Measurements from ENCODE around the gene MGMT.

The MGMT gene

DNA sequence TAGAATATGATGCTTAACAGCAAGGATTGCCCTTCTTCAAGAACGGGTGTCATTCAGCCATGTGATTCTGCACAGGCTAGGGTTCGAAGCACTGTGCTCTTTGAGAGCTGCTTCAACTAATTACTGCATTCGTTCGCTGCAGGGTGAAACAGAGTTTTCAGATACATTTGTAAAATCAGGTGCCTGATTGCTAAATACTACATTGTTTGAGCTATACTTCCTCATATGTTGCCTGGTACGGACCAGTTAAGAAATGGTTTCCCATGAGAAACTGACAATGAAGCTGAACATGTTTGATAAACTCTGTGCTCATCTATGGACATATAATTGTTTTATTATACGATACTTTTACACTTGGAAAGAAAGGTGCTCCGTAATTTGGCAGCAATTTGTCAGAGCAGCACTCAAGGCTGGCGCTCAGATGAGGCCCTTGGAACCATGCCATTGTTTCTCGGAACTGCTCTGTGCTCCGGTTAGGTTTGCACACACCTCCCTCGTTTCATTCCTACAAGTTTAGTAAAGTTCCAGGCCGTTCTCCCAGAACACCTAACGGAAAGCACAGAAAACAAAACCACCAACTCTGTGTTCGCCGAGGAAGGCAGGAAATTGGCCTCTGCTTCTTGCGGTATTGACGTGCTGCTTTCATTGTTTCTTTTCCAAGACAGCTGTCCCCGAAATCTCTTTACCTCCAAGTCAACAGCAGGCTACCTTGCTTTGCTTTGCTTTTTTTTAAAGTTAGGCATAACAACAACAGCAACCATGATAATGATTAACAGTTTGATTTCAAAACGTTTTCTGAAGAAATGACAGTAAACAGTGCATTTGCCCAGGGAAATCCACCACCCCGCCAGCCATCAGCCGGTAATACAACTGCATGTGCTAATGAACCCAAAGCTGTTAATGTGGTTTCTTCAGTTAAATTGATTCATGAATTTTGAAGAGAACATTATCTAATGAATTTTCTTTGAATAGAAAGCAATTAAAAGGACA, 290.2 kb downstream of the MGMT start:
- no peaks in the 10 kb centered on the region for H3K79me2 ChIP-seq (ENCODE audit: low read length)
- H3K9me2 ChIP-seq (replicated peaks; ENCODE audit: insufficient read depth, low read length), result no peaks in the 10 kb centered on the region
- no peaks in the 10 kb centered on the region for H3K36me3 ChIP-seq (replicated peaks; ENCODE audit: insufficient read depth, low read length)
- DNase-seq, result no peak
- no peaks in the 10 kb centered on the region for H3K27me3 ChIP-seq (replicated peaks; ENCODE audit: insufficient read depth, low read length)
- H3K9ac ChIP-seq (ENCODE audit: low read length), result no peak overlapping the region
- no peaks in the 10 kb centered on the region for H4K20me1 ChIP-seq (ENCODE audit: insufficient read depth, low read length)
- H3K4me1 ChIP-seq (ENCODE audit: low read length), result no peaks in the 10 kb centered on the region
- no peak for TF ChIP-seq EZH2 (optimal IDR thresholded peaks at IDR 0.05; ENCODE audit: low read depth, low read length)
- no peak for TF ChIP-seq EZH2phosphoT487 (IDR thresholded peaks at IDR 0.05; ENCODE audit: low read length)
- TF ChIP-seq, protein P1, sequence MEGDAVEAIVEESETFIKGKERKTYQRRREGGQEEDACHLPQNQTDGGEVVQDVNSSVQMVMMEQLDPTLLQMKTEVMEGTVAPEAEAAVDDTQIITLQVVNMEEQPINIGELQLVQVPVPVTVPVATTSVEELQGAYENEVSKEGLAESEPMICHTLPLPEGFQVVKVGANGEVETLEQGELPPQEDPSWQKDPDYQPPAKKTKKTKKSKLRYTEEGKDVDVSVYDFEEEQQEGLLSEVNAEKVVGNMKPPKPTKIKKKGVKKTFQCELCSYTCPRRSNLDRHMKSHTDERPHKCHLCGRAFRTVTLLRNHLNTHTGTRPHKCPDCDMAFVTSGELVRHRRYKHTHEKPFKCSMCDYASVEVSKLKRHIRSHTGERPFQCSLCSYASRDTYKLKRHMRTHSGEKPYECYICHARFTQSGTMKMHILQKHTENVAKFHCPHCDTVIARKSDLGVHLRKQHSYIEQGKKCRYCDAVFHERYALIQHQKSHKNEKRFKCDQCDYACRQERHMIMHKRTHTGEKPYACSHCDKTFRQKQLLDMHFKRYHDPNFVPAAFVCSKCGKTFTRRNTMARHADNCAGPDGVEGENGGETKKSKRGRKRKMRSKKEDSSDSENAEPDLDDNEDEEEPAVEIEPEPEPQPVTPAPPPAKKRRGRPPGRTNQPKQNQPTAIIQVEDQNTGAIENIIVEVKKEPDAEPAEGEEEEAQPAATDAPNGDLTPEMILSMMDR (IDR thresholded peaks at IDR 0.05; ENCODE audit: low read length), result no peak
- no peaks in the 10 kb centered on the region for H3K9me3 ChIP-seq (replicated peaks; ENCODE audit: insufficient read depth, low read length)
- H2AFZ ChIP-seq (ENCODE audit: low read length), result no peak overlapping the region
- no peak overlapping the region for H3K4me2 ChIP-seq (ENCODE audit: low read depth, low read length)
- no peak overlapping the region for H3K27ac ChIP-seq (ENCODE audit: low read length)
- no peaks in the 10 kb centered on the region for H3F3A ChIP-seq (ENCODE audit: insufficient read depth, low read length)
- no peak overlapping the region for H3K4me3 ChIP-seq (ENCODE audit: low read length)

DNA sequence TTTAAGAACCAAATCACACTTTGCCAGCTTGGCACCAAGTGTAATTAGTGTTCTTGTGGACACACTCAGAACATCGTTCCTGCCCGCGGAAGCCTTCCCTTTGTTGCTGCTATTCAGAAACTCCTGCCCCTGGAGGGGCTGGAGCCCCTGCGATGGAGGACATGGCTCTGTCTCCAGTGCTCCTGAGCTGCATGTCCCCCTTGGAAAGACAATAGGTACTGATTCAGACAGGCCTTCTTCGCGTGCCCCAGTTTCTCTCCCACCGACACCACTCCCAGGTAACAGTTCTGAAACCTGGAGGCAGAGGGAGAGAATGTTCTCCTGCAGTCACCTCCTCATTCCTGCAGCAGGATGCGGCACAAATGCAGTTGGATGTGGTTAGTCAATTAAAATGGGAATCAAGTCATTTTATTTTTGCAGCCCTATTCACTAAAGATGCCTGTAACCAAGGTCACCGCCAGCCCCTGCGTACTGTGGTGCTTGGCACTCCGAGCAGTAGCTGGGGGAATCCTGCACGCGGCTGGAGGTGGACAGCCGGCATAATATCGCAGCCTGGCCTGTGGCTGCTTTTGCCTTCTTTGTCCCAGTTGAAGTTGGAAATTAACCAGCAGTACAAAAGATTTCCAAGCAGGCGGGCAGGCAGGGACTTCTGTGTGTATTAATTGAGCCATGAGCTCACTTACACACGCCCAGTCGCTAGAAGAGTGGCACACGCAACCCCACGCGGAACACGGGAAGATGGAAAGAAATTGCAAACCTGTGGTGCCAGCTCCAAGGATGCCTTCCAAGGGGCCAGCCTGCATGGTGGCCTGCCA, 291.4 kb downstream of the MGMT start:
- H3K4me1 ChIP-seq (ENCODE audit: low read length), result no peaks in the 10 kb centered on the region
- no peaks in the 10 kb centered on the region for H3K36me3 ChIP-seq (replicated peaks; ENCODE audit: insufficient read depth, low read length)
- no peaks in the 10 kb centered on the region for H3F3A ChIP-seq (ENCODE audit: insufficient read depth, low read length)
- H3K9ac ChIP-seq (ENCODE audit: low read length), result no peak overlapping the region
- H4K20me1 ChIP-seq (ENCODE audit: insufficient read depth, low read length), result no peaks in the 10 kb centered on the region
- H3K27ac ChIP-seq (ENCODE audit: low read length), result no peak overlapping the region
- no peaks in the 10 kb centered on the region for H3K27me3 ChIP-seq (replicated peaks; ENCODE audit: insufficient read depth, low read length)
- H2AFZ ChIP-seq (ENCODE audit: low read length), result no peak overlapping the region
- H3K79me2 ChIP-seq (ENCODE audit: low read length), result no peaks in the 10 kb centered on the region
- no peaks in the 10 kb centered on the region for H3K9me2 ChIP-seq (replicated peaks; ENCODE audit: insufficient read depth, low read length)
- H3K4me2 ChIP-seq (ENCODE audit: low read depth, low read length), result no peak overlapping the region
- no peaks in the 10 kb centered on the region for H3K9me3 ChIP-seq (replicated peaks; ENCODE audit: insufficient read depth, low read length)
- no peak for DNase-seq
- TF ChIP-seq, protein P1 (IDR thresholded peaks at IDR 0.05; ENCODE audit: low read length), result no peak
- TF ChIP-seq EZH2phosphoT487 (IDR thresholded peaks at IDR 0.05; ENCODE audit: low read length) (no peak), EZH2 (optimal IDR thresholded peaks at IDR 0.05; ENCODE audit: low read depth, low read length) (no peak)
- H3K4me3 ChIP-seq (ENCODE audit: low read length), result no peak overlapping the region

DNA sequence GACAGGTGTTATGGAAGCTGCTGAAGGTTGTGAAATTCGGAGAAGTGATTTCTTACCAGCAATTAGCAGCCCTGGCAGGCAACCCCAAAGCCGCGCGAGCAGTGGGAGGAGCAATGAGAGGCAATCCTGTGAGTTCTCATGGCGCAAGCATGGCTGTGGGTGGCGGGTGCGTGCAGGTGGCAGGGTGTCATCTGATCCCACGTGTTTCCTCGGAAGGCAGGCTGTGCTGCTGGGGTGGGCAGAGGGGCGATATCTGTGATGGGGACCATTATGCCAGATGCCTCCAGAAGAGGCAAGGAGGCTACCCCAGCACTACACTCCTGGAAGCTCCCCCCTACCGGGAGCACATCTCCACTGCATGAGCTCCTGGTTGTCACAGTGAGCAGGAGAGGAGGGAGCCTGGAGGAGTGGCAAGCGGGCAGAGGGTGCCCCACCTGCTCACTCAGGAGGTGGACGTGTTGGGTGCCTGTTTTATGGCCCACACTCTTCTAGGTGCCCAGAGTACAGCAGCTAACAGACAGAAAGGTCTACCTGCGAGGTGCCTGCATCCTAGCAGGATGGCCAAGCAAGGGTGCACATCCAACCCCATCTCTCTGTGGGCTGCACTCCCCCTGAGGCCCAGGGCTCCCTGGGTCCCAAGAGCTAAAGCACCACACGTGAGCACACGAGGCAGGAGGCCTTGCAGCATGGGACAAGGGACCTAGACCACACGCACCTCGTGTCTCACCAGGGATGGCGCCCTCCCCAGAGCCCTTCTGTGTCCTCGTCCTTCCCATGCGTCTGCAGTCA, 292.4 kb downstream of the MGMT start:
- Histone ChIP-seq H3K4me1 (ENCODE audit: low read length) (no peaks in the 10 kb centered on the region), H2AFZ (ENCODE audit: low read length) (no peak overlapping the region), H4K20me1 (ENCODE audit: insufficient read depth, low read length) (no peaks in the 10 kb centered on the region), H3K79me2 (ENCODE audit: low read length) (no peaks in the 10 kb centered on the region), H3K36me3 (replicated peaks; ENCODE audit: insufficient read depth, low read length) (no peaks in the 10 kb centered on the region), H3K9me3 (replicated peaks; ENCODE audit: insufficient read depth, low read length) (no peaks in the 10 kb centered on the region), H3K9ac (ENCODE audit: low read length) (no peak overlapping the region), H3K9me2 (replicated peaks; ENCODE audit: insufficient read depth, low read length) (no peaks in the 10 kb centered on the region), H3K4me3 (ENCODE audit: low read length) (no peak overlapping the region), H3F3A (ENCODE audit: insufficient read depth, low read length) (no peaks in the 10 kb centered on the region), H3K27me3 (replicated peaks; ENCODE audit: insufficient read depth, low read length) (no peaks in the 10 kb centered on the region), H3K4me2 (ENCODE audit: low read depth, low read length) (no peak overlapping the region), H3K27ac (ENCODE audit: low read length) (no peak overlapping the region)
- TF ChIP-seq, protein P1 (IDR thresholded peaks at IDR 0.05; ENCODE audit: low read length), result no peak
- TF ChIP-seq EZH2phosphoT487 (IDR thresholded peaks at IDR 0.05; ENCODE audit: low read length), result no peak
- TF ChIP-seq EZH2 (optimal IDR thresholded peaks at IDR 0.05; ENCODE audit: low read depth, low read length), result no peak
- no peak for DNase-seq
